ENCODE measurements around the gene AGR2.

AGR2 gene

GRCh38 chr7:16785846-16786245, 19.0 kb downstream of the AGR2 start:
- TF ChIP-seq CREB1 (IDR thresholded peaks at IDR 0.05; ENCODE audit: low read depth) (no peak), EP300 (IDR thresholded peaks at IDR 0.05; ENCODE audit: borderline replicate concordance) (no peak), REST (IDR thresholded peaks at IDR 0.05; ENCODE audit: low read depth) (no peak), RAD21 (IDR thresholded peaks at IDR 0.05; ENCODE audit: low read depth) (no peak), YY1 (IDR thresholded peaks at IDR 0.05; ENCODE audit: low read depth) (no peak), EGR1 (IDR thresholded peaks at IDR 0.05) (no peak), ZBTB7A (IDR thresholded peaks at IDR 0.05; ENCODE audit: low read depth) (no peak), MAX (IDR thresholded peaks at IDR 0.05) (no peak), NFIC (IDR thresholded peaks at IDR 0.05) (no peak), FOXM1 (IDR thresholded peaks at IDR 0.05; ENCODE audit: borderline replicate concordance, low read depth) (no peak), TEAD4 (IDR thresholded peaks at IDR 0.05) (no peak), TAF1 (IDR thresholded peaks at IDR 0.05; ENCODE audit: low read depth) (no peak), USF1 (IDR thresholded peaks at IDR 0.05) (no peak), CEBPB (IDR thresholded peaks at IDR 0.05) (no peak), TCF12 (IDR thresholded peaks at IDR 0.05; ENCODE audit: low read depth) (no peak)

GRCh38 chr7:16785321-16785720, 19.5 kb downstream of the AGR2 start:
- no peak for TF ChIP-seq TEAD4 (IDR thresholded peaks at IDR 0.05)
- no peak for TF ChIP-seq MAX (IDR thresholded peaks at IDR 0.05)
- TF ChIP-seq FOXM1 (IDR thresholded peaks at IDR 0.05; ENCODE audit: borderline replicate concordance, low read depth), result no peak
- TF ChIP-seq REST (IDR thresholded peaks at IDR 0.05; ENCODE audit: low read depth), result no peak
- TF ChIP-seq YY1 (IDR thresholded peaks at IDR 0.05; ENCODE audit: low read depth), result no peak
- no peak for TF ChIP-seq CEBPB (IDR thresholded peaks at IDR 0.05)
- no peak for TF ChIP-seq RAD21 (IDR thresholded peaks at IDR 0.05; ENCODE audit: low read depth)
- no peak for TF ChIP-seq ZBTB7A (IDR thresholded peaks at IDR 0.05; ENCODE audit: low read depth)
- TF ChIP-seq TCF12 (IDR thresholded peaks at IDR 0.05; ENCODE audit: low read depth), result no peak

GRCh38 chr7:16780596-16780995, 24.2 kb downstream of the AGR2 start:
- TF ChIP-seq NFIC (IDR thresholded peaks at IDR 0.05) (no peak), EGR1 (IDR thresholded peaks at IDR 0.05) (no peak), EP300 (IDR thresholded peaks at IDR 0.05; ENCODE audit: borderline replicate concordance) (no peak), CREB1 (IDR thresholded peaks at IDR 0.05; ENCODE audit: low read depth) (no peak), TCF12 (IDR thresholded peaks at IDR 0.05; ENCODE audit: low read depth) (no peak), FOXM1 (IDR thresholded peaks at IDR 0.05; ENCODE audit: borderline replicate concordance, low read depth) (no peak), USF1 (IDR thresholded peaks at IDR 0.05) (no peak), ZBTB7A (IDR thresholded peaks at IDR 0.05; ENCODE audit: low read depth) (no peak), RAD21 (IDR thresholded peaks at IDR 0.05; ENCODE audit: low read depth) (no peak), REST (IDR thresholded peaks at IDR 0.05; ENCODE audit: low read depth) (no peak), YY1 (IDR thresholded peaks at IDR 0.05; ENCODE audit: low read depth) (no peak)

- TF ChIP-seq USF1 (IDR thresholded peaks at IDR 0.05), result no peak
- TF ChIP-seq TEAD4 (IDR thresholded peaks at IDR 0.05), result no peak
- TF ChIP-seq NFIC (IDR thresholded peaks at IDR 0.05), result no peak
- no peak for TF ChIP-seq TAF1 (IDR thresholded peaks at IDR 0.05; ENCODE audit: low read depth)
- no peak for TF ChIP-seq MAX (IDR thresholded peaks at IDR 0.05)
- no peak for TF ChIP-seq REST (IDR thresholded peaks at IDR 0.05; ENCODE audit: low read depth)
- TF ChIP-seq EP300 (IDR thresholded peaks at IDR 0.05; ENCODE audit: borderline replicate concordance), result no peak
- no peak for TF ChIP-seq YY1 (IDR thresholded peaks at IDR 0.05; ENCODE audit: low read depth)
- TF ChIP-seq FOXM1 (IDR thresholded peaks at IDR 0.05; ENCODE audit: borderline replicate concordance, low read depth), result no peak
- no peak for TF ChIP-seq CREB1 (IDR thresholded peaks at IDR 0.05; ENCODE audit: low read depth)
- no peak for TF ChIP-seq ZBTB7A (IDR thresholded peaks at IDR 0.05; ENCODE audit: low read depth)
- TF ChIP-seq TCF12 (IDR thresholded peaks at IDR 0.05; ENCODE audit: low read depth), result no peak
- no peak for TF ChIP-seq CEBPB (IDR thresholded peaks at IDR 0.05)
- TF ChIP-seq EGR1 (IDR thresholded peaks at IDR 0.05), result no peak
- no peak for TF ChIP-seq RAD21 (IDR thresholded peaks at IDR 0.05; ENCODE audit: low read depth)
Measured at GRCh38 chr7:16779051-16779450, 25.7 kb downstream of the AGR2 start.

Data from Ishikawa (cell line).